ENCODE measurements around the gene CACNA2D2. TPM values are rescaled to one million over a fixed set of nuclear protein-coding genes. Genes with fewer than 3 reads are reported as not detected.
"Not testable (repeated sequence)": the region's sequence is repeated elsewhere in the genome, so short reads cannot be mapped to it uniquely, and the experiment has no call there.

The CACNA2D2 gene
- total RNA-seq, 1 donor from 2014 or later, result 0.59 TPM

GRCh38 chr3:50521572-50521971, 18.1 kb upstream of the CACNA2D2 start:
- intact Hi-C loops (cut with micrococcal nuclease), result no loop called here
- Mint-ChIP-seq H3K4me3 (ENCODE audit: low read depth) (no peak overlapping the region), H3K9me3 (no peaks in the 10 kb centered on the region), H3K27me3 (ENCODE audit: low read depth) (peaks cover 5% of the 10 kb centered on the region), H3K4me1 (ENCODE audit: low read depth) (peaks cover 3% of the 10 kb centered on the region), H3K27ac (no peak overlapping the region), H3K36me3 (ENCODE audit: low read depth) (no peaks in the 10 kb centered on the region)
- DNase-seq (ENCODE audit: low spot score), result no peak

GRCh38 chr3:50520849-50521248, 17.4 kb upstream of the CACNA2D2 start:
- peaks cover 7% of the 10 kb centered on the region for H3K27me3 Mint-ChIP-seq (ENCODE audit: low read depth)
- DNase-seq (ENCODE audit: low spot score), result no peak
- intact Hi-C loops (cut with micrococcal nuclease), result no loop called here
- no peaks in the 10 kb centered on the region for H3K9me3 Mint-ChIP-seq
- no peak overlapping the region for H3K4me3 Mint-ChIP-seq (ENCODE audit: low read depth)
- peaks cover 3% of the 10 kb centered on the region for H3K4me1 Mint-ChIP-seq (ENCODE audit: low read depth)
- H3K36me3 Mint-ChIP-seq (ENCODE audit: low read depth), result no peaks in the 10 kb centered on the region
- no peak overlapping the region for H3K27ac Mint-ChIP-seq

- intact Hi-C loops (cut with micrococcal nuclease), result loop anchor here (1.0 to 5.0 kb wide), 2 partner anchors 33 to 95 kb away; no protein-coding TSS in a partner anchor
- no peaks in the 10 kb centered on the region for H3K36me3 Mint-ChIP-seq (ENCODE audit: low read depth)
- peak; percentile 67 for DNase-seq (ENCODE audit: low spot score)
- H3K4me3 Mint-ChIP-seq (ENCODE audit: low read depth), result no peak overlapping the region
- H3K9me3 Mint-ChIP-seq, result no peaks in the 10 kb centered on the region
- peaks cover 16% of the 10 kb centered on the region for H3K27me3 Mint-ChIP-seq (ENCODE audit: low read depth)
- no peak overlapping the region for H3K27ac Mint-ChIP-seq
- H3K4me1 Mint-ChIP-seq (ENCODE audit: low read depth), result peaks cover 3% of the 10 kb centered on the region
Observed at GRCh38 chr3:50519471-50520089, 16.1 kb upstream of the CACNA2D2 start.

GRCh38 chr3:50518436-50518835, 15.0 kb upstream of the CACNA2D2 start:
- Mint-ChIP-seq H3K27ac (no peak overlapping the region), H3K4me3 (ENCODE audit: low read depth) (no peak overlapping the region), H3K36me3 (ENCODE audit: low read depth) (no peaks in the 10 kb centered on the region), H3K9me3 (no peaks in the 10 kb centered on the region), H3K27me3 (ENCODE audit: low read depth) (peaks cover 18% of the 10 kb centered on the region), H3K4me1 (ENCODE audit: low read depth) (peaks cover 3% of the 10 kb centered on the region)
- intact Hi-C loops (cut with micrococcal nuclease), result loop anchor here (5.0 kb wide), 1 partner anchor 34 kb away; no protein-coding TSS in a partner anchor
- DNase-seq (ENCODE audit: low spot score), result no peak

GRCh38 chr3:50517721-50518206, 14.3 kb upstream of the CACNA2D2 start:
- no peaks in the 10 kb centered on the region for H3K9me3 Mint-ChIP-seq
- no peak overlapping the region for H3K4me3 Mint-ChIP-seq (ENCODE audit: low read depth)
- peaks cover 18% of the 10 kb centered on the region for H3K27me3 Mint-ChIP-seq (ENCODE audit: low read depth)
- H3K36me3 Mint-ChIP-seq (ENCODE audit: low read depth), result no peaks in the 10 kb centered on the region
- DNase-seq (ENCODE audit: low spot score), result no peak
- peaks cover 3% of the 10 kb centered on the region for H3K4me1 Mint-ChIP-seq (ENCODE audit: low read depth)
- no peak overlapping the region for H3K27ac Mint-ChIP-seq
- intact Hi-C loops (cut with micrococcal nuclease), result loop anchor here (5.0 kb wide), 1 partner anchor 35 kb away; no protein-coding TSS in a partner anchor

GRCh38 chr3:50516440-50516871, 13.0 kb upstream of the CACNA2D2 start:
- intact Hi-C loops (cut with micrococcal nuclease), result loop anchor here (5.0 kb wide), 1 partner anchor 36 kb away; no protein-coding TSS in a partner anchor
- DNase-seq (ENCODE audit: low spot score), result no peak
- no peaks in the 10 kb centered on the region for H3K36me3 Mint-ChIP-seq (ENCODE audit: low read depth)
- peaks cover 3% of the 10 kb centered on the region for H3K4me1 Mint-ChIP-seq (ENCODE audit: low read depth)
- no peaks in the 10 kb centered on the region for H3K9me3 Mint-ChIP-seq
- H3K4me3 Mint-ChIP-seq (ENCODE audit: low read depth), result no peak overlapping the region
- H3K27me3 Mint-ChIP-seq (ENCODE audit: low read depth), result peaks cover 18% of the 10 kb centered on the region
- H3K27ac Mint-ChIP-seq, result no peak overlapping the region

GRCh38 chr3:50515565-50516439, 12.4 kb upstream of the CACNA2D2 start:
- Mint-ChIP-seq H3K27me3 (ENCODE audit: low read depth) (peaks cover 18% of the 10 kb centered on the region), H3K36me3 (ENCODE audit: low read depth) (no peaks in the 10 kb centered on the region), H3K27ac (no peak overlapping the region), H3K9me3 (no peaks in the 10 kb centered on the region), H3K4me1 (ENCODE audit: low read depth) (peaks cover 3% of the 10 kb centered on the region), H3K4me3 (ENCODE audit: low read depth) (no peak overlapping the region)
- intact Hi-C loops (cut with micrococcal nuclease), result loop anchor here (5.0 kb wide), 1 partner anchor 36 kb away; no protein-coding TSS in a partner anchor
- DNase-seq (ENCODE audit: low spot score), result no peak

GRCh38 chr3:50512908-50513307, 9.5 kb upstream of the CACNA2D2 start:
- H3K4me1 Mint-ChIP-seq (ENCODE audit: low read depth); DNase-seq (ENCODE audit: low spot score); H3K9me3 Mint-ChIP-seq; intact Hi-C loops (cut with micrococcal nuclease); H3K27ac Mint-ChIP-seq; H3K36me3 Mint-ChIP-seq (ENCODE audit: low read depth); H3K4me3 Mint-ChIP-seq (ENCODE audit: low read depth): not testable (repeated sequence)
- peaks cover 17% of the 10 kb centered on the region for H3K27me3 Mint-ChIP-seq (ENCODE audit: low read depth)

- intact Hi-C loops (cut with micrococcal nuclease), result no loop called here
- Mint-ChIP-seq H3K4me3 (ENCODE audit: low read depth) (no peak overlapping the region), H3K4me1 (ENCODE audit: low read depth) (no peaks in the 10 kb centered on the region), H3K36me3 (ENCODE audit: low read depth) (no peaks in the 10 kb centered on the region), H3K27me3 (ENCODE audit: low read depth) (peaks cover 17% of the 10 kb centered on the region), H3K27ac (no peak overlapping the region), H3K9me3 (no peaks in the 10 kb centered on the region)
- DNase-seq (ENCODE audit: low spot score), result no peak
Observed at GRCh38 chr3:50512131-50512530, 8.7 kb upstream of the CACNA2D2 start.

- Mint-ChIP-seq H3K4me3 (ENCODE audit: low read depth) (no peak overlapping the region), H3K9me3 (no peaks in the 10 kb centered on the region), H3K27ac (no peak overlapping the region), H3K27me3 (ENCODE audit: low read depth) (peaks cover 13% of the 10 kb centered on the region), H3K36me3 (ENCODE audit: low read depth) (no peaks in the 10 kb centered on the region), H3K4me1 (ENCODE audit: low read depth) (no peaks in the 10 kb centered on the region)
- DNase-seq (ENCODE audit: low spot score), result no peak
- intact Hi-C loops (cut with micrococcal nuclease), result no loop called here
Observed at GRCh38 chr3:50510325-50510724, 6.9 kb upstream of the CACNA2D2 start.

GRCh38 chr3:50509715-50510114, 6.3 kb upstream of the CACNA2D2 start:
- Mint-ChIP-seq H3K27ac (no peak overlapping the region), H3K27me3 (ENCODE audit: low read depth) (peaks cover 11% of the 10 kb centered on the region), H3K4me3 (ENCODE audit: low read depth) (no peak overlapping the region), H3K9me3 (no peaks in the 10 kb centered on the region), H3K36me3 (ENCODE audit: low read depth) (no peaks in the 10 kb centered on the region), H3K4me1 (ENCODE audit: low read depth) (no peaks in the 10 kb centered on the region)
- no peak for DNase-seq (ENCODE audit: low spot score)
- intact Hi-C loops (cut with micrococcal nuclease), result no loop called here

GRCh38 chr3:50508821-50509220, 5.4 kb upstream of the CACNA2D2 start:
- peaks cover 15% of the 10 kb centered on the region for H3K27me3 Mint-ChIP-seq (ENCODE audit: low read depth)
- DNase-seq (ENCODE audit: low spot score), result no peak
- no peaks in the 10 kb centered on the region for H3K4me1 Mint-ChIP-seq (ENCODE audit: low read depth)
- H3K4me3 Mint-ChIP-seq (ENCODE audit: low read depth), result no peak overlapping the region
- no peak overlapping the region for H3K27ac Mint-ChIP-seq
- no peaks in the 10 kb centered on the region for H3K36me3 Mint-ChIP-seq (ENCODE audit: low read depth)
- intact Hi-C loops (cut with micrococcal nuclease), result no loop called here
- no peaks in the 10 kb centered on the region for H3K9me3 Mint-ChIP-seq

- no peaks in the 10 kb centered on the region for H3K9me3 Mint-ChIP-seq
- intact Hi-C loops (cut with micrococcal nuclease), result no loop called here
- H3K27me3 Mint-ChIP-seq (ENCODE audit: low read depth), result peaks cover 31% of the 10 kb centered on the region
- H3K36me3 Mint-ChIP-seq (ENCODE audit: low read depth), result no peaks in the 10 kb centered on the region
- DNase-seq (ENCODE audit: low spot score), result no peak
- no peak overlapping the region for H3K27ac Mint-ChIP-seq
- H3K4me1 Mint-ChIP-seq (ENCODE audit: low read depth), result no peaks in the 10 kb centered on the region
- H3K4me3 Mint-ChIP-seq (ENCODE audit: low read depth), result no peak overlapping the region
Observed at GRCh38 chr3:50506169-50506568, 2.7 kb upstream of the CACNA2D2 start.
